ENCODE measurements around the gene TXNL4B.

Gene TXNL4B

GRCh38 chr16:72124761-72125634, 31.6 kb upstream of the TXNL4B start:
- no peak for TF ChIP-seq ZFX (IDR thresholded peaks at IDR 0.05; ENCODE audit: borderline replicate concordance)
- TF ChIP-seq CTCF (IDR thresholded peaks at IDR 0.05): peak; percentile 88
- no peak overlapping the region for H3K27ac ChIP-seq

- no peak for TF ChIP-seq ZFX (IDR thresholded peaks at IDR 0.05; ENCODE audit: borderline replicate concordance)
- TF ChIP-seq CTCF (IDR thresholded peaks at IDR 0.05): no peak
- H3K27ac ChIP-seq: no peak overlapping the region
Observed at GRCh38 chr16:72124148-72124547, 30.7 kb upstream of the TXNL4B start.

- TF ChIP-seq ZFX (IDR thresholded peaks at IDR 0.05; ENCODE audit: borderline replicate concordance) (no peak), CTCF (IDR thresholded peaks at IDR 0.05) (no peak)
- H3K27ac ChIP-seq: no peak overlapping the region
Observed at GRCh38 chr16:72123426-72123825, 30.0 kb upstream of the TXNL4B start.

- TF ChIP-seq ZFX (IDR thresholded peaks at IDR 0.05; ENCODE audit: borderline replicate concordance) (no peak), CTCF (IDR thresholded peaks at IDR 0.05) (no peak)
Observed at GRCh38 chr16:72122916-72123315, 29.5 kb upstream of the TXNL4B start.

GRCh38 chr16:72122308-72122707, 28.9 kb upstream of the TXNL4B start:
- no peak for TF ChIP-seq CTCF (IDR thresholded peaks at IDR 0.05)
- TF ChIP-seq ZFX (IDR thresholded peaks at IDR 0.05; ENCODE audit: borderline replicate concordance): no peak
- H3K27ac ChIP-seq: no peak overlapping the region

More at GRCh38 chr16:72122916-72123315, 29.5 kb upstream of the TXNL4B start:
- no peak overlapping the region for H3K27ac ChIP-seq

GRCh38 chr16:72120026-72120425, 26.6 kb upstream of the TXNL4B start:
- H3K27ac ChIP-seq: no peak overlapping the region
- TF ChIP-seq ZFX (IDR thresholded peaks at IDR 0.05; ENCODE audit: borderline replicate concordance) (no peak), CTCF (IDR thresholded peaks at IDR 0.05) (no peak)

- no peak overlapping the region for H3K27ac ChIP-seq
- no peak for TF ChIP-seq CTCF (IDR thresholded peaks at IDR 0.05)
- no peak for TF ChIP-seq ZFX (IDR thresholded peaks at IDR 0.05; ENCODE audit: borderline replicate concordance)
Observed at GRCh38 chr16:72113616-72113945, 20.2 kb upstream of the TXNL4B start.

All from 22Rv1 (cell line).